ENCODE results near the gene MAPT.

Gene MAPT

GRCh38 chr17:45973099-45973780 lies 78.9 kb downstream of the MAPT start:
- DNase-seq (ENCODE audit: low read depth), result no peak

- no peak for DNase-seq (ENCODE audit: low read depth)
Observed at GRCh38 chr17:45973946-45974859, 79.8 kb downstream of the MAPT start.

GRCh38 chr17:45974916-45975630 lies 80.7 kb downstream of the MAPT start:
- DNase-seq (ENCODE audit: low read depth), result no peak

- DNase-seq (ENCODE audit: low read depth), result no peak
Observed at GRCh38 chr17:45975640-45976295, 81.4 kb downstream of the MAPT start.

GRCh38 chr17:45976391-45976754 lies 82.0 kb downstream of the MAPT start:
- no peak for DNase-seq (ENCODE audit: low read depth)

GRCh38 chr17:45976755-45977505 lies 82.6 kb downstream of the MAPT start:
- DNase-seq (ENCODE audit: low read depth), result no peak

- no peak for DNase-seq (ENCODE audit: low read depth)
Observed at GRCh38 chr17:45977506-45977824, 83.1 kb downstream of the MAPT start.

- no peak for DNase-seq (ENCODE audit: low read depth)
Observed at GRCh38 chr17:45977976-45978626, 83.7 kb downstream of the MAPT start.

- DNase-seq (ENCODE audit: low read depth), result no peak
Observed at GRCh38 chr17:45979137-45979536, 84.8 kb downstream of the MAPT start.

- DNase-seq (ENCODE audit: low read depth), result no peak
Observed at GRCh38 chr17:45980855-45981254, 86.5 kb downstream of the MAPT start.

GRCh38 chr17:45981306-45981705 lies 87.0 kb downstream of the MAPT start:
- DNase-seq (ENCODE audit: low read depth), result no peak

- no peak for DNase-seq (ENCODE audit: low read depth)
Observed at GRCh38 chr17:45982791-45983613, 88.6 kb downstream of the MAPT start.

GRCh38 chr17:45983614-45984310 lies 89.4 kb downstream of the MAPT start:
- no peak for DNase-seq (ENCODE audit: low read depth)

- DNase-seq (ENCODE audit: low read depth), result no peak
Observed at GRCh38 chr17:45984368-45984767, 90.0 kb downstream of the MAPT start.

- no peak for DNase-seq (ENCODE audit: low read depth)
Observed at GRCh38 chr17:45985447-45985846, 91.1 kb downstream of the MAPT start.

- DNase-seq (ENCODE audit: low read depth), result no peak
Observed at GRCh38 chr17:45986056-45986455, 91.7 kb downstream of the MAPT start.

GRCh38 chr17:45987706-45988105 lies 93.4 kb downstream of the MAPT start:
- no peak for DNase-seq (ENCODE audit: low read depth)

GRCh38 chr17:45989759-45990158 lies 95.4 kb downstream of the MAPT start:
- DNase-seq (ENCODE audit: low read depth), result no peak

GRCh38 chr17:45990886-45991285 lies 96.5 kb downstream of the MAPT start:
- no peak for DNase-seq (ENCODE audit: low read depth)

GRCh38 chr17:45991341-45991740 lies 97.0 kb downstream of the MAPT start:
- no peak for DNase-seq (ENCODE audit: low read depth)
